SU-DHL-6 (cell line): ENCODE data around the gene MPPE1.
"Not testable (repeated sequence)": the region's sequence is repeated elsewhere in the genome, so short reads cannot be mapped to it uniquely, and the experiment has no call there.

Experiments
- EZH2phosphoT487 ChIP-seq: fragments of 200-600 bp; sonication (generic), shearing (Covaris generic); conservative IDR thresholded peaks from 2 replicates; pipeline ENCODE4 v1.6.1; 2018; ENCODE audit warnings: mild to moderate bottlenecking, antibody characterized with exemption, low read length, moderate library complexity, mixed read lengths
- TF ChIP-seq, protein P1 (sequence below): fragments of 200-600 bp; sonication (generic); IDR thresholded peaks from one replicate; pipeline ENCODE4 v1.5.1; 2017; ENCODE audit warnings: antibody characterized with exemption, mild to moderate bottlenecking, low read length, moderate library complexity; ENCODE audit not compliant: insufficient read depth, poor library complexity, severe bottlenecking

DNA sequence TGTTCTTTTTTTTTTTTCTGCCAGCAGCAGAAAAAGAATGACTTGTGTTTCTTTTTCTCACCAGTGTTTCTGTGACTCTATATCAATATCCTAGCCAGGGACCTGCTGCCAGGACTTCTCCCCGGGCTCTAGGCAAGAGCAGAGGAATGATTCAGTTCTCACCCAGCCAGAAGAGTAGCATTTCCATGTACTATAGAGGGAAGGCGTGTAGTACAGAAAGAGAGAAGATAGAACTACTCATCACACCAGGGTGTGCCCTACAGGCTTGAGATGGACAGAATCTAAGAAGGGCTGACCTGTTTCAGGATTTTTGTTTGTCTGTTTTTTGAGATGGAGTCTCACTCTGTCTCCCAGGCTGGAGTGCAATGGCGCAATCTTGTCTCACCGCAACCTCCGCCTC lies 11.4 kb upstream of the MPPE1 start:
- not testable (repeated sequence) for TF ChIP-seq EZH2phosphoT487
- TF ChIP-seq, protein P1, sequence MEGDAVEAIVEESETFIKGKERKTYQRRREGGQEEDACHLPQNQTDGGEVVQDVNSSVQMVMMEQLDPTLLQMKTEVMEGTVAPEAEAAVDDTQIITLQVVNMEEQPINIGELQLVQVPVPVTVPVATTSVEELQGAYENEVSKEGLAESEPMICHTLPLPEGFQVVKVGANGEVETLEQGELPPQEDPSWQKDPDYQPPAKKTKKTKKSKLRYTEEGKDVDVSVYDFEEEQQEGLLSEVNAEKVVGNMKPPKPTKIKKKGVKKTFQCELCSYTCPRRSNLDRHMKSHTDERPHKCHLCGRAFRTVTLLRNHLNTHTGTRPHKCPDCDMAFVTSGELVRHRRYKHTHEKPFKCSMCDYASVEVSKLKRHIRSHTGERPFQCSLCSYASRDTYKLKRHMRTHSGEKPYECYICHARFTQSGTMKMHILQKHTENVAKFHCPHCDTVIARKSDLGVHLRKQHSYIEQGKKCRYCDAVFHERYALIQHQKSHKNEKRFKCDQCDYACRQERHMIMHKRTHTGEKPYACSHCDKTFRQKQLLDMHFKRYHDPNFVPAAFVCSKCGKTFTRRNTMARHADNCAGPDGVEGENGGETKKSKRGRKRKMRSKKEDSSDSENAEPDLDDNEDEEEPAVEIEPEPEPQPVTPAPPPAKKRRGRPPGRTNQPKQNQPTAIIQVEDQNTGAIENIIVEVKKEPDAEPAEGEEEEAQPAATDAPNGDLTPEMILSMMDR, result not testable (repeated sequence)
